DOHH2 (cell line): ENCODE measurements around the gene MSANTD3.

Source experiments
- H3F3A ChIP-seq: fragments of 200-600 bp; sonication (generic), shearing (Covaris generic); 2 replicates; pipeline ENCODE4 v1.6.0; 2016; ENCODE audit warnings: antibody characterized with exemption, mild to moderate bottlenecking; ENCODE audit not compliant: control insufficient read depth, insufficient read depth
- H3K27ac ChIP-seq: fragments of 200-600 bp; sonication (generic); 2 replicates; pipeline ENCODE4 v1.5.1; 2014; ENCODE audit warnings: low read depth, mild to moderate bottlenecking, low read length, moderate library complexity
- H3K27me3 ChIP-seq: fragments of 200-600 bp; sonication (generic); 2 replicates; pipeline ENCODE4 v1.6.1; 2014; ENCODE audit warnings: mild to moderate bottlenecking, low read length, mixed read lengths; ENCODE audit not compliant: control insufficient read depth
- H3K36me3 ChIP-seq: fragments of 200-600 bp; sonication (generic); 2 replicates; pipeline ENCODE4 v1.6.1; 2014; ENCODE audit warnings: mild to moderate bottlenecking, low read length, moderate library complexity, mixed read lengths; ENCODE audit not compliant: control insufficient read depth
- H3K4me1 ChIP-seq: fragments of 200-600 bp; sonication (generic); 2 replicates; pipeline ENCODE4 v1.6.1; 2014; ENCODE audit warnings: mild to moderate bottlenecking, low read length, mixed read lengths; ENCODE audit not compliant: control insufficient read depth
- H3K4me2 ChIP-seq: fragments of 200-600 bp; sonication (generic); 2 replicates; pipeline ENCODE4 v1.6.0; 2014; ENCODE audit warnings: mild to moderate bottlenecking, low read length, moderate library complexity
- H3K4me3 ChIP-seq: fragments of 200-600 bp; sonication (generic); 2 replicates; pipeline ENCODE4 v1.5.1; 2014; ENCODE audit warnings: mild to moderate bottlenecking, low read length, mixed read lengths
- H3K79me2 ChIP-seq: fragments of 200-600 bp; sonication (generic); 2 replicates; pipeline ENCODE4 v1.6.1; 2014; ENCODE audit warnings: mild to moderate bottlenecking, low read length, mixed read lengths; ENCODE audit not compliant: control insufficient read depth
- H3K9me2 ChIP-seq: fragments of 200-600 bp; sonication (generic); replicated peaks from 2 replicates; pipeline ENCODE4 v1.6.1; 2014; ENCODE audit warnings: mild to moderate bottlenecking, low read length, mixed read lengths; ENCODE audit not compliant: control insufficient read depth
- H3K9me3 ChIP-seq: fragments of 200-600 bp; sonication (generic); 2 replicates; pipeline ENCODE4 v1.6.1; 2014; ENCODE audit warnings: antibody characterized with exemption, low read length, mixed read lengths; ENCODE audit not compliant: control insufficient read depth, insufficient read depth
- H4K20me1 ChIP-seq: fragments of 200-600 bp; sonication (generic); 2 replicates; pipeline ENCODE4 v1.6.0; 2014; ENCODE audit warnings: low read depth, mild to moderate bottlenecking, antibody characterized with exemption, low read length, moderate library complexity; ENCODE audit not compliant: control insufficient read depth, insufficient read depth
- CTCF ChIP-seq: fragments of 200-600 bp; sonication (generic); IDR thresholded peaks from one replicate; pipeline ENCODE4 v1.5.1; 2014; ENCODE audit warnings: antibody characterized with exemption, mild to moderate bottlenecking, low read depth, low read length; ENCODE audit not compliant: poor library complexity, severe bottlenecking
- EZH2phosphoT487 ChIP-seq: fragments of 200-600 bp; sonication (generic); IDR thresholded peaks from 2 replicates; pipeline ENCODE4 v1.6.1; 2017; ENCODE audit warnings: borderline replicate concordance, mild to moderate bottlenecking, antibody characterized with exemption, low read length, moderate library complexity, mixed read lengths

Gene MSANTD3

DNA sequence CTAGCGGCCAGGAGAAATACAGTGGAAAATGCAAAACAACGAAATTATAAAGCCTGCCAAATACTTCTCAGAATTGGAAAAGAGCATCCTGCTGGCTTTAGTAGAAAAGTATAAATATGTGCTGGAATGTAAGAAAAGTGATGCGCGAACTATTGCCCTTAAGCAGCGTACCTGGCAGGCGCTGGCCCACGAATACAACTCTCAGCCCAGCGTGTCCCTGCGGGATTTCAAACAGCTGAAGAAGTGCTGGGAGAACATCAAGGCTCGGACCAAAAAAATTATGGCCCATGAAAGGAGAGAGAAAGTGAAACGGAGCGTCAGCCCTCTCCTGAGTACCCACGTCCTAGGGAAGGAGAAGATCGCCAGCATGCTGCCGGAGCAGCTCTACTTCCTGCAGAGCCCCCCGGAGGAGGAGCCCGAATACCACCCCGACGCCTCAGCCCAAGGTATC, 15.0 kb downstream of the MSANTD3 start:
- Histone ChIP-seq H3F3A (no peaks in the 10 kb centered on the region; the same call in 1 of the 2 replicates), H3K4me2 (no peak overlapping the region), H3K4me1 (no peaks in the 10 kb centered on the region), H3K27me3 (no peaks in the 10 kb centered on the region), H3K36me3 (peaks cover 9% of the 10 kb centered on the region; the same call in 1 of the 2 replicates), H3K9me2 (no peaks in the 10 kb centered on the region), H3K4me3 (no peak overlapping the region), H3K79me2 (peaks cover 21% of the 10 kb centered on the region), H3K27ac (no peak overlapping the region), H3K9me3 (no peaks in the 10 kb centered on the region), H4K20me1 (peaks cover 4% of the 10 kb centered on the region; the same call in 1 of the 2 replicates)
- TF ChIP-seq EZH2phosphoT487 (no peak), CTCF (no peak)

DNA sequence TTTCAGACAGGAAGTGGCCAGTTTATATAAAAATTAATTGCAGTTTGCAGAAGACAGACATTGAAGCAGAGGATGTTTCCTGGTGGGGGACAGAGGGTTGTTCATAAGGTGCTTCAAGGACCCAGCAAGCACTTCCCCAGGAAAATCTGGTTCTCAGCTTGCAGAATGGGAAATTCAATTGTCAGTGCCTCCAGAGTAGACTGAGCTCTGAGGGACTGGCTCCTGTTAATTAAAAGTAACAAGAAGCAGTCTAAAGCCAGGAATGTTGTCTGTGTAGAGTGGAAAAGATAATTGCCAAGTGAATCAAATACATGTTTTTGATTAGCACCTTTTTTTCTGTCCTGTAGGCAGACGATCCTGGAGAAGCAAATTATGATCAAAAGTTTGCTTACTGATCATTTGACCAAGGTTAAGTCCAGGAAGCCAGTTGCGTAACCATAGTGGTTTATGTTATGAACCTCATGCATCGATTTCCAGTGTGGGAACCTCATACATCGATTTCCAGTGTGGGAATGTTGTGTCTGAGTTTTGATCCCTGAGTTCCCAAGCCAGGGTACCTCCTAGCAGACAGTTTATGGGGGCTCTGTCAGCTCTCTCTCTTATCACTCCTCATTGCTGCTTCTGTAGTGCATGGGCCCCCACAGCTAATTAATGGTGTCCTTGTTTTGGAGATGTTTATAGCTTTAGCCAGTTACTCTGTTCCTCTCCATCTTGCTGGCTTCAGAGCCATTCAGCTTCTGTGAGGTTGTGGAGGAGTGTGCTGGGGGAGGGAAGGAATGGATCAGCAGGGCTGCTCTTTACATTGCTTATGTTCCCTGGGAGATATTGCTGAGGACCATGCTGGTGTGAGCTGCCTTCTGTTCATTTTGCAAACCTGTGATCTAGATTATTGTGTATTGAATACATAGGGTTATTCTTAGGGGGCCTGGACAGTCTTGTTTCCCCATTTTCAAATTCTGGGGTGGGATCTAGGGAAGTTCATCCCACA, 17.1 kb downstream of the MSANTD3 start:
- Histone ChIP-seq H3K4me2 (no peak overlapping the region), H3K79me2 (peaks cover 9% of the 10 kb centered on the region), H3K4me3 (no peak overlapping the region), H3K9me3 (no peaks in the 10 kb centered on the region), H4K20me1 (no peaks in the 10 kb centered on the region), H3K27ac (no peak overlapping the region), H3K4me1 (no peaks in the 10 kb centered on the region), H3K27me3 (no peaks in the 10 kb centered on the region), H3F3A (no peaks in the 10 kb centered on the region), H3K36me3 (peaks cover 12% of the 10 kb centered on the region; the same call in 1 of the 2 replicates), H3K9me2 (no peaks in the 10 kb centered on the region)
- TF ChIP-seq EZH2phosphoT487 = no peak
- no peak for TF ChIP-seq CTCF

DNA sequence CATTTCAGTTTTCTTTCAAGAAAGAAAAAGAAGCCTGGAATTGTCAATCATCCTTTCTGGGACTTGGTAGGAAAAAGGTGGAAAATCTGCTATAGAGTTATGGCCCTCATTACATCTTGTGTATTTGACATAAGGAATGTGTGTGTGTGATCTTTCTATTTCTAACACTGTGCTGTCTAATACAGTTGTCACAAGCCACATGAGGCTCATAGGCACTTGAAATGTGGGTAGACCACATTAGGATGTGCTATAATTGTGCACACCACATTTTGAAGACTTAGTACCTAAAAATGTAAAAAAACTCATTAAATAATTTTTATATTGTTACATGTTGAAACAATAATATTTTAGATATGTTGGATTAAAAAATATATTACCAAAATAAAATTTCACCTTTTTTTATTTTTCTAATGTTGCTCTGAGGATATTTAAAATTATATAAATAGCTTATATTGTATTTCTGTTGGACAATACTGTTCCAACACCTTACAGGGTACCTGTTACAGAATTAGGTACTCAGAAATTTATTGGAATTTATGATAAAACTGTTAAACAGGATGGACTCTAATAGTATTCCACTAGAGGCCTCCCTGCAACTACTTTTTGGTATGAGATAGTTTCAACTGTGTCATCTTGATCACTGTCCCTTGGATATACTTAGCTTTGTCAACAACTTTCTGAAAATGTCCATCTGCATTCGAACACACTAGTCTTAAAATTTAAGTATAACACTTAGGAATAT, 18.4 kb downstream of the MSANTD3 start:
- no peaks in the 10 kb centered on the region for H3K9me3 ChIP-seq
- H3K4me2 ChIP-seq = no peak overlapping the region
- peaks cover 12% of the 10 kb centered on the region; the same call in 1 of the 2 replicates for H3K36me3 ChIP-seq
- no peaks in the 10 kb centered on the region for H3K4me1 ChIP-seq
- no peaks in the 10 kb centered on the region for H3K27me3 ChIP-seq
- no peak for TF ChIP-seq EZH2phosphoT487
- no peak overlapping the region for H3K4me3 ChIP-seq
- no peak overlapping the region for H3K27ac ChIP-seq
- H3K9me2 ChIP-seq = no peaks in the 10 kb centered on the region
- no peaks in the 10 kb centered on the region for H4K20me1 ChIP-seq
- peaks cover 4% of the 10 kb centered on the region; the same call in 1 of the 2 replicates for H3K79me2 ChIP-seq
- H3F3A ChIP-seq = no peaks in the 10 kb centered on the region
